HepG2 (cell line): ENCODE results near the gene CYP4F8. TPM values are rescaled to one million over a fixed set of nuclear protein-coding genes. Genes with fewer than 3 reads are reported as not detected.

Experiments used
- CREB3 ChIP-seq: sonication (generic); formaldehyde crosslinking; IDR thresholded peaks from 2 replicates; pipeline ENCODE4 v1.5.0; 2020; ENCODE audit warnings: missing genetic modification reagents
- HMG20B ChIP-seq: conservative IDR thresholded peaks from 2 replicates; pipeline ENCODE4 v1.6.1; 2016; ENCODE audit warnings: missing genetic modification reagents, missing compliant biosample characterization
- KIAA2018 ChIP-seq: sonication (generic); formaldehyde crosslinking; IDR thresholded peaks from 2 replicates; pipeline ENCODE4 v1.5.0; 2020; ENCODE audit warnings: mild to moderate bottlenecking, missing genetic modification reagents, borderline replicate concordance
- REL ChIP-seq: sonication (generic); formaldehyde crosslinking; conservative IDR thresholded peaks from 2 replicates; pipeline ENCODE4 v1.8.0; 2022; ENCODE audit warnings: mild to moderate bottlenecking, missing genetic modification reagents, moderate library complexity
- SP4 ChIP-seq: sonication (generic); formaldehyde crosslinking; IDR thresholded peaks from 2 replicates; pipeline ENCODE4 v1.8.1; 2023; ENCODE audit warnings: mild to moderate bottlenecking, missing genetic modification reagents
- ZBTB37 ChIP-seq: sonication (generic); formaldehyde crosslinking; IDR thresholded peaks from 2 replicates; pipeline ENCODE4 v1.4.0; 2020; ENCODE audit warnings: mild to moderate bottlenecking, missing genetic modification reagents
- ZFP36 ChIP-seq: fragments of 150-350 bp; IDR thresholded peaks from 2 replicates; pipeline ENCODE4 v1.6.1; 2018; ENCODE audit warnings: borderline replicate concordance, low read length, low read depth; ENCODE audit not compliant: partially characterized antibody
- ZNF12 ChIP-seq: sonication (generic); formaldehyde crosslinking; IDR thresholded peaks from 2 replicates; pipeline ENCODE4 v1.5.0; 2020; ENCODE audit warnings: missing genetic modification reagents
- ZNF235 ChIP-seq: sonication (generic); formaldehyde crosslinking; IDR thresholded peaks from 2 replicates; pipeline ENCODE4 v1.8.1; 2023; ENCODE audit warnings: mild to moderate bottlenecking, missing genetic modification reagents, borderline replicate concordance
- ZNF468 ChIP-seq: sonication (generic); formaldehyde crosslinking; IDR thresholded peaks from 2 replicates; pipeline ENCODE4 v1.8.0; 2022; ENCODE audit warnings: mild to moderate bottlenecking, moderate library complexity, missing genetic modification reagents
- ZNF703 ChIP-seq: sonication (generic); formaldehyde crosslinking; IDR thresholded peaks from 2 replicates; pipeline ENCODE4 v1.5.1; 2020; ENCODE audit warnings: missing genetic modification reagents, mild to moderate bottlenecking, moderate library complexity, borderline replicate concordance
- ZNF768 ChIP-seq: sonication (generic); formaldehyde crosslinking; IDR thresholded peaks from 2 replicates; pipeline ENCODE4 v1.4.0; 2020; ENCODE audit warnings: missing genetic modification reagents
- ZSCAN12 ChIP-seq: sonication (generic); formaldehyde crosslinking; IDR thresholded peaks from 2 replicates; pipeline ENCODE4 v1.9.0; 2021; ENCODE audit warnings: mild to moderate bottlenecking, missing genetic modification reagents
- polyA plus RNA-seq, 8 experiments: library from polyadenylated mRNA; depleted of rRNA in 3 of 8; stranded (reverse) in 7 of 8; unstranded in 1 of 8; fragments of >200 nt; fragmentation: Illumina TruSeq in 4 of 8; extraction: Trizol in 4 of 8; gene quantifications; 2 replicates each; pipeline versions ENCODE4 v1.2.1 to v1.2.3, GENCODE V29; 2011 to 2016; ENCODE audit warnings: low read depth in 4 of 8, missing spikeins in 1 of 8, mixed read lengths in 1 of 8; ENCODE audit not compliant: insufficient read depth in 1 of 8
- total RNA-seq, 5 experiments: library from RNA; depleted of rRNA; stranded (reverse); fragments of >200 nt; fragmentation: Illumina TruSeq; extraction: Trizol; gene quantifications; 2 replicates each; pipeline ENCODE4 v1.2.3, GENCODE V29; 2016; ENCODE audit warnings: low read depth in 1 of 5
- TF ChIP-seq, protein P1 (sequence below): sonication (generic); formaldehyde crosslinking; IDR thresholded peaks from 2 replicates; pipeline ENCODE4 v1.5.0; 2020; ENCODE audit warnings: mild to moderate bottlenecking, low read depth, missing genetic modification reagents, borderline replicate concordance
- TF ChIP-seq, protein P2 (sequence below): sonication (generic); formaldehyde crosslinking; IDR thresholded peaks from 2 replicates; pipeline ENCODE4 v1.4.0; 2020; ENCODE audit warnings: missing genetic modification reagents

The CYP4F8 gene
- total and polyA plus RNA-seq, 2 of the 13 experiments (the other 11 are each of a cell fraction or from before 2014, with no cell fraction given): not detected

DNA sequence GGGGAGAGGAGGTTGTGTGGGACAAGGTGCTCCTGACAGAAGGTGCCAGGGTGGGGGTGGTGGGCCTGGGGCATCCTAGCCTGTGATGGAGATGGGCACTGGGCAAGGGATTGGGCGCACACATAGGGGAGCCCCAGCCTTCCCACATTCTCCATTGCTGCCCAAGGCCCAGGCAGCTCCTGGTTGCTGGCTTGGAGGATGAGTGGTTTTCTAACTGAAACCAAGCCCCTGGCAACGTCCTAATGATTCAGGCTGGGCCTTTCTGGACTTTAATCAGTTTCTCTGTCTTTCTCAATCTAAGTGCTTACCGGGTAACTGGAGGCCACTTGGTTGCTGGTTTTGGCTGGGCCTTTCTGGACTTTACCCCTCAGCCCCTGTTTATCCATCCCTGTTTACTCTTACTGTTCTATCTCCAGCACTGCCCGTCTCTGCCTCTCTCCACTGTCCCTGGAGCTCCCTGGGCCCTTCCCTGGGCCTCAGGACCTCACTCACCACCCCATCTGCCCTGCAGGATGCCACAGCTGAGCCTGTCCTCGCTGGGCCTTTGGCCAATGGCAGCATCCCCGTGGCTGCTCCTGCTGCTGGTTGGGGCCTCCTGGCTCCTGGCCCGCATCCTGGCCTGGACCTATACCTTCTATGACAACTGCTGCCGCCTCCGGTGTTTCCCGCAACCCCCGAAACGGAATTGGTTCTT, 26.0 kb downstream of the CYP4F8 start (continued):
- no peak for TF ChIP-seq CREB3 (CRISPR knock-in tag)
- no peak for TF ChIP-seq ZSCAN12 (CRISPR knock-in tag)
- no peak for TF ChIP-seq KIAA2018 (CRISPR knock-in tag)
- TF ChIP-seq, protein P1, sequence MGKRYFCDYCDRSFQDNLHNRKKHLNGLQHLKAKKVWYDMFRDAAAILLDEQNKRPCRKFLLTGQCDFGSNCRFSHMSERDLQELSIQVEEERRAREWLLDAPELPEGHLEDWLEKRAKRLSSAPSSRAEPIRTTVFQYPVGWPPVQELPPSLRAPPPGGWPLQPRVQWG (CRISPR knock-in tag): no peak
- no peak for TF ChIP-seq SP4 (CRISPR knock-in tag)
- TF ChIP-seq HMG20B (CRISPR knock-in tag): no peak
- 0 out of 2 replicates have a peak, but pooled peaks have one; percentile 29 for TF ChIP-seq ZBTB37
- no peak for TF ChIP-seq ZNF468 (CRISPR knock-in tag)
- no peak for TF ChIP-seq ZNF703 (CRISPR knock-in tag)
- no peak for TF ChIP-seq ZNF235 (CRISPR knock-in tag)
- TF ChIP-seq, protein P2, sequence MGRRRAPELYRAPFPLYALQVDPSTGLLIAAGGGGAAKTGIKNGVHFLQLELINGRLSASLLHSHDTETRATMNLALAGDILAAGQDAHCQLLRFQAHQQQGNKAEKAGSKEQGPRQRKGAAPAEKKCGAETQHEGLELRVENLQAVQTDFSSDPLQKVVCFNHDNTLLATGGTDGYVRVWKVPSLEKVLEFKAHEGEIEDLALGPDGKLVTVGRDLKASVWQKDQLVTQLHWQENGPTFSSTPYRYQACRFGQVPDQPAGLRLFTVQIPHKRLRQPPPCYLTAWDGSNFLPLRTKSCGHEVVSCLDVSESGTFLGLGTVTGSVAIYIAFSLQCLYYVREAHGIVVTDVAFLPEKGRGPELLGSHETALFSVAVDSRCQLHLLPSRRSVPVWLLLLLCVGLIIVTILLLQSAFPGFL (CRISPR knock-in tag): no peak
- no peak for TF ChIP-seq REL (CRISPR knock-in tag)
- TF ChIP-seq ZNF12: 0 out of 2 replicates have a peak, but pooled peaks have one; percentile 15
- TF ChIP-seq ZNF768: no peak
- TF ChIP-seq ZFP36: no peak
